Mesenchymal stem cell (in vitro differentiated cells and primary cell): ENCODE results near the gene AGAP1.

Experiments used
- DNase-seq: peaks from one replicate; pipeline ENCODE4 v3.0.0-alpha.2; 2013
- H2AFZ ChIP-seq: one replicate; pipeline ENCODE4 v1.6.1; 2013; ENCODE audit warnings: low read depth, mild to moderate bottlenecking, control low read depth, inconsistent platforms, low read length, moderate library complexity
- H2AK5ac ChIP-seq: 2 replicates; pipeline ENCODE4 v1.6.1; 2013; ENCODE audit warnings: low read length, moderate library complexity, mild to moderate bottlenecking, inconsistent platforms; ENCODE audit not compliant: severe bottlenecking
- H2BK120ac ChIP-seq: one replicate; pipeline ENCODE4 v1.6.1; 2013; ENCODE audit warnings: low read depth, mild to moderate bottlenecking, inconsistent platforms, low read length, moderate library complexity
- H2BK12ac ChIP-seq, 2 experiments: one replicate each; pipeline ENCODE4 v1.6.1; 2013; ENCODE audit warnings: inconsistent platforms in 2 of 2, low read length in 2 of 2, mild to moderate bottlenecking in 2 of 2, moderate library complexity in 2 of 2, control low read depth in 1 of 2
- H2BK15ac ChIP-seq: one replicate; pipeline ENCODE4 v1.6.1; 2013; ENCODE audit warnings: mild to moderate bottlenecking, low read depth, inconsistent platforms; ENCODE audit not compliant: poor library complexity, severe bottlenecking
- H2BK5ac ChIP-seq: 2 replicates; pipeline ENCODE4 v1.6.1; 2013; ENCODE audit warnings: low read depth, mild to moderate bottlenecking, low read length, control low read depth, inconsistent platforms; ENCODE audit not compliant: poor library complexity, severe bottlenecking
- H3K14ac ChIP-seq, 2 experiments: one replicate each; pipeline ENCODE4 v1.6.1; 2013; ENCODE audit warnings: inconsistent platforms in 2 of 2, low read length in 2 of 2, control low read depth in 1 of 2, mild to moderate bottlenecking in 1 of 2, moderate library complexity in 1 of 2
- H3K18ac ChIP-seq, 2 experiments: one replicate each; pipeline ENCODE4 v1.6.1; 2013; ENCODE audit warnings: inconsistent platforms in 2 of 2, low read length in 2 of 2, control low read depth in 1 of 2, low read depth in 1 of 2, mild to moderate bottlenecking in 1 of 2
- H3K23ac ChIP-seq, 2 experiments: one replicate each; pipeline ENCODE4 v1.6.1; 2013; ENCODE audit warnings: inconsistent platforms in 2 of 2, low read length in 2 of 2, mild to moderate bottlenecking in 2 of 2, moderate library complexity in 2 of 2, control low read depth in 1 of 2
- H3K27ac ChIP-seq: 2 replicates; pipeline ENCODE4 v1.5.1; 2013; ENCODE audit warnings: mild to moderate bottlenecking, moderate library complexity, low read length, control low read depth, inconsistent platforms; ENCODE audit not compliant: poor library complexity, severe bottlenecking
- H3K27me3 ChIP-seq, 2 experiments: 2 replicates each; pipeline versions ENCODE4 v1.6.1 to v1.7.0; 2013; ENCODE audit warnings: low read length in 2 of 2, mild to moderate bottlenecking in 2 of 2, moderate library complexity in 2 of 2, control low read depth in 1 of 2, inconsistent platforms in 1 of 2; ENCODE audit not compliant: control insufficient read depth in 1 of 2, insufficient read depth in 1 of 2
- H3K36me3 ChIP-seq, 2 experiments: 2 replicates each; pipeline versions ENCODE4 v1.6.1 to v1.7.0; 2013; ENCODE audit warnings: low read length in 2 of 2, control low read depth in 1 of 2, inconsistent platforms in 1 of 2, low read depth in 1 of 2, mild to moderate bottlenecking in 1 of 2; ENCODE audit not compliant: insufficient read depth in 2 of 2, control insufficient read depth in 1 of 2
- H3K4ac ChIP-seq, 2 experiments: one replicate each; pipeline ENCODE4 v1.6.1; 2013; ENCODE audit warnings: inconsistent platforms in 2 of 2, low read length in 2 of 2, mild to moderate bottlenecking in 2 of 2, moderate library complexity in 2 of 2, control low read depth in 1 of 2, low read depth in 1 of 2
- H3K4me1 ChIP-seq: 2 replicates; pipeline ENCODE4 v1.6.1; 2013; ENCODE audit warnings: low read depth, low read length, control low read depth; ENCODE audit not compliant: control insufficient read depth, insufficient read depth
- H3K4me2 ChIP-seq: 2 replicates; pipeline ENCODE4 v1.6.1; 2013; ENCODE audit warnings: low read length, mild to moderate bottlenecking, inconsistent platforms; ENCODE audit not compliant: poor library complexity, severe bottlenecking
- H3K4me3 ChIP-seq, 2 experiments: 2 replicates each; pipeline versions ENCODE4 v1.5.1 to v1.7.0; 2013; ENCODE audit warnings: low read length in 2 of 2, mild to moderate bottlenecking in 2 of 2, control low read depth in 1 of 2, low read depth in 1 of 2; ENCODE audit not compliant: insufficient read depth in 1 of 2
- H3K79me1 ChIP-seq: replicated peaks from 2 replicates; pipeline ENCODE4 v1.6.1; 2013; ENCODE audit warnings: mild to moderate bottlenecking, control low read depth, low read length, inconsistent platforms; ENCODE audit not compliant: poor library complexity, severe bottlenecking
- H3K9ac ChIP-seq: 2 replicates; pipeline ENCODE4 v1.7.0; 2013; ENCODE audit warnings: mild to moderate bottlenecking, low read length, moderate library complexity
- H3K9me3 ChIP-seq: 2 replicates; pipeline ENCODE4 v1.7.0; 2013; ENCODE audit warnings: mild to moderate bottlenecking, low read length; ENCODE audit not compliant: control insufficient read depth
- H4K8ac ChIP-seq: one replicate; pipeline ENCODE4 v1.6.1; 2013; ENCODE audit warnings: inconsistent platforms, mild to moderate bottlenecking, low read length, moderate library complexity
- H4K91ac ChIP-seq: one replicate; pipeline ENCODE4 v1.6.1; 2013; ENCODE audit warnings: mild to moderate bottlenecking, low read length, inconsistent platforms
- WGBS: methylation state at CpG from one replicate; pipeline ENCODE4 v1.1.7; 2013; ENCODE audit warnings: mixed read lengths; 5-methylcytosine and 5-hydroxymethylcytosine counted together

Gene AGAP1

DNA sequence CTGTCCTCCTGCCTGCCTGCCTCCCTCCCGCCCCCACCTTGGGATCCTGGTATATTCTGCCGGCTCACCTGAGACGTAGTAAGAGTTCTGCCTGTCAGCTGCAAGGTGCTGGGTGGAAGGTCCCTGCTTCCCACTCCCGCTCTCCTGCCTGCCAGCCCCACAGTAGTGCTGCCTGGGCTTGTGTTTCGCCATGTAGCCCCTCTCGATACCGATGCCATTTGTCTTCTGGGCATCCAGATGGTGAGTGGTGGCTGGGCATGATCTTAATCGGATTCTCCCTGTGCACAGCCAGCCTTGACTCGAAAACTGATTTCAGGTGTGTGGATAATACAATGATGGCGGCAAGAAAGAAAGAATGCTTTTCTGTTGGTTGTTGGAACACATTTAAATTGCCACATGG, 184.9 kb downstream of the AGAP1 start:
- Histone ChIP-seq H3K4ac (no peak overlapping the region), H3K27me3 (no peaks in the 10 kb centered on the region), H2BK15ac (no peak overlapping the region), H2BK5ac (no peak overlapping the region), H3K4me2 (no peak overlapping the region), H2AFZ (no peak overlapping the region), H2BK12ac (no peak overlapping the region), H3K36me3 (no peaks in the 10 kb centered on the region), H4K8ac (no peak overlapping the region), H3K14ac (no peak overlapping the region), H3K4me1 (peaks cover 8% of the 10 kb centered on the region), H2BK120ac (no peak overlapping the region), H3K4me3 (no peak overlapping the region), H3K27ac (no peak overlapping the region), H3K79me1 (peaks cover 42% of the 10 kb centered on the region), H3K9ac (no peak overlapping the region), H3K18ac (no peak overlapping the region), H3K23ac (no peak overlapping the region), H3K9me3 (no peaks in the 10 kb centered on the region), H2AK5ac (no peak overlapping the region), H4K91ac (no peak overlapping the region)
- 97% methylated on average over 10 of the region's 10 CpGs for WGBS
- DNase-seq, result no peak

DNA sequence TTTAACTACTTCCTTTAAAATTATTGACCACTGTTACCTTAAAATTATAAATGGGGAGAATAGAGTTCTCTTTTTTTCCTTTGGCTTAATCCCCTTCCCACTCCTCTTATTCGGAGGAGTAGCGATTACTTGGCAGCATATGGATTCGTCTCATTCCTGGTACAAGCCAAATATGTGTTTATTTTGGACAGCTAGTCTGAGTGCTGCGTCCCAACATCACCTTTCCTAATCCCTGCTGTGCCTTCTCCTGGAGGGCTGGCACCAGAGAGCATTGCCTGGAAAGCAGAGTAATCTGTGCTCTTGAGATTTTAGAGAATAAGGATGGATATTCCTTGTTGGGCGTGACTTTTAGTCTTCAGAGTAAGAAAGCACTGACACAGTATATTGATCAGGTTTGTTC, 185.6 kb downstream of the AGAP1 start:
- H3K36me3 ChIP-seq, result no peaks in the 10 kb centered on the region
- H3K23ac ChIP-seq, result no peak overlapping the region
- no peak overlapping the region for H2BK120ac ChIP-seq
- WGBS, result 92% methylated on average over 5 of the region's 5 CpGs
- H3K27ac ChIP-seq, result no peak overlapping the region
- no peaks in the 10 kb centered on the region for H3K9me3 ChIP-seq
- H2BK12ac ChIP-seq, result no peak overlapping the region
- no peak overlapping the region for H3K4me2 ChIP-seq
- no peak overlapping the region for H4K8ac ChIP-seq
- no peak overlapping the region for H3K9ac ChIP-seq
- no peak overlapping the region for H3K4ac ChIP-seq
- H2BK15ac ChIP-seq, result no peak overlapping the region
- H3K14ac ChIP-seq, result no peak overlapping the region
- H3K18ac ChIP-seq, result no peak overlapping the region
- no peaks in the 10 kb centered on the region for H3K27me3 ChIP-seq
- peaks cover 8% of the 10 kb centered on the region for H3K4me1 ChIP-seq
- DNase-seq, result no peak
- H2BK5ac ChIP-seq, result no peak overlapping the region
- H4K91ac ChIP-seq, result no peak overlapping the region
- H2AK5ac ChIP-seq, result no peak overlapping the region
- H3K4me3 ChIP-seq, result no peak overlapping the region
- H3K79me1 ChIP-seq, result peaks cover 40% of the 10 kb centered on the region
- H2AFZ ChIP-seq, result no peak overlapping the region

DNA sequence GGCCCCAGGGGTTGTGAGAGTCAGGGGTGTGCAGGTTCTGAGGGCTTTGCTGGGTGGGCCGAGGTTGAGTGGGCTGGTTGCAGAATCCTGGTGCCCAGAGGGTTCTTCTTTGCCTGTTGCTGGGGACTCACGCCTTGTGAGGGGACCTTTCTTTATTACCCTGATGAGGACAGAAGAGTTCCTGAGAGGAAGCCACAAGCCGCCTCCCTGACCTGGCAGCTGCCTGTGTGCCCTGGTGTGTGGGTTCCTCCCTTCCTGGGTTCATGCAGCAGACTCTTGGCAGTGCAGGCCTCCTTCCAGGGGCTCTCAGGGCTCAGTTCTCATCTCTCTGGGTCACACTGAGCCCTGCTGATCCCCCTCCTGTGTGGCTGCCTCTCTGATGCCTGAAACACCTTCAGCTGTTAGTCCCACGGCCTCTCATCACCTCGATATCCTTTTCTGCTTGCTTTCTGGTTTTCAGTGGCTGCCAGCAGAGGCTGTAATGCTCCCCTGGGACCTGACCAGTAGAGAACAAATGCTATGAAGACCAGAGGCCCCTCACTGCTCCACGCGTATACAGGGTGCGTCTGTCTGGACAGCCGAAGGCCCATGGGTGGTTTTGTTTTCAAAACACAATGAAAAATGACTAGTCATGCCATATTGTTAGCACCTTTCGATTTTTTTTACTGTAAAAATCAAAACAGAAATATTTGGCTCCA, 191.3 kb downstream of the AGAP1 start:
- no peak overlapping the region for H2BK12ac ChIP-seq
- no peak overlapping the region for H2AFZ ChIP-seq
- peaks cover 4% of the 10 kb centered on the region for H3K4me1 ChIP-seq
- H3K9ac ChIP-seq, result no peak overlapping the region
- WGBS, result 93% methylated on average over 10 of the region's 10 CpGs
- H3K18ac ChIP-seq, result no peak overlapping the region
- H3K23ac ChIP-seq, result no peak overlapping the region
- H3K14ac ChIP-seq, result no peak overlapping the region
- H3K4ac ChIP-seq, result no peak overlapping the region
- no peak overlapping the region for H2BK120ac ChIP-seq
- no peak overlapping the region for H4K8ac ChIP-seq
- no peaks in the 10 kb centered on the region for H3K27me3 ChIP-seq
- no peak for DNase-seq
- no peak overlapping the region for H2BK5ac ChIP-seq
- no peak overlapping the region for H3K4me2 ChIP-seq
- no peaks in the 10 kb centered on the region for H3K9me3 ChIP-seq
- H4K91ac ChIP-seq, result no peak overlapping the region
- H3K27ac ChIP-seq, result no peak overlapping the region
- H2BK15ac ChIP-seq, result no peak overlapping the region
- no peak overlapping the region for H3K4me3 ChIP-seq
- no peak overlapping the region for H2AK5ac ChIP-seq
- peaks cover 47% of the 10 kb centered on the region for H3K79me1 ChIP-seq
- no peaks in the 10 kb centered on the region for H3K36me3 ChIP-seq

DNA sequence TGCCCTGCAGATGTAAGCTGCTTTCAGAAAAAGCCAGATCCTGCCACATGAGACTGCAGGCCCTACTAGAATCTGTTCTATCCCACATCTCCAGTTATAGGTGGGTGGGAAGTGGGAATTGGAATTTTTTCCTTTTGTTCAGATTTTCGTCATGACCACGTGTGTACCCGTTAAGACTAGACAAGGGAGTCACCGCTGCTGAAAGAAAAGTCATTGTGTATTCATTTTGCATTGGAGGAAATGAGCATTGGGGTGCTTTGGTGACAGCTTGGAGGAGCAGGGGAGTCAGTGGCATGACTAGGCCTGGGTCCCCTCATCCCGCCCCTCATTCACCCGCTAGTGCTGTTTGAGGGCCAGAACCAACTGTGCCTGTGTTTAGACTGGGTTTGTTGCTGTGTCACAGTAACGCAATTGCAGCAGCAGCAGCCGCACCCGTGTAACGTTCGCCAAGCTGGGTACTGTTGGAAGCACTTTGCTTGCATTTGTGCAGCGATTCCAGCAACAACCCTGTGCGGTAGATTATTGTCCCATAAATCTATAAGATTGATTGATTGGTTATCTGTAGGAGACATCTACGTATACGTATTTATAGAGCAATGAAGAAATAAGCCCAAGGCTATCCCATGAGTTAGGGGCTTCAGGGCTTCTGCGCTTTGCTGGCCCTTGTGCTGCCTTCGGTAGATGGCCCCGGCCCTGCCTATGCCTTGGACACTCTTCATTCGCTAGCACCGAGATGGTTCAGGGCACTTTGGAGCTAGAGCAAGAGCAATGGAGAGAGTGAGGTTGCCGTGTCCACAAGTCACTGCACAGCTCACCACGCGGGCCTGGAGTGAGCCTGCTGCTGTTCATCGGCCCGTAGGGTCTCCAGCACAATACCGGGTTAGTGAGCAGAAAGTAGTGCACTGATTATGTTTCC, 194.9 kb downstream of the AGAP1 start:
- Histone ChIP-seq H3K27ac (no peak overlapping the region), H2AFZ (no peak overlapping the region), H3K23ac (no peak overlapping the region), H2BK120ac (no peak overlapping the region), H3K4ac (no peak overlapping the region), H3K27me3 (no peaks in the 10 kb centered on the region), H2BK5ac (no peak overlapping the region), H4K91ac (no peak overlapping the region), H3K4me3 (no peak overlapping the region), H3K9ac (no peak overlapping the region), H3K79me1 (peaks cover 59% of the 10 kb centered on the region), H2BK15ac (no peak overlapping the region), H3K4me1 (peaks cover 8% of the 10 kb centered on the region), H2AK5ac (no peak overlapping the region), H3K18ac (no peak overlapping the region), H2BK12ac (no peak overlapping the region), H3K4me2 (no peak overlapping the region), H3K14ac (no peak overlapping the region), H4K8ac (no peak overlapping the region), H3K9me3 (no peaks in the 10 kb centered on the region), H3K36me3 (no peaks in the 10 kb centered on the region)
- no peak for DNase-seq
- WGBS, result 98% methylated on average over 21 of the region's 26 CpGs
